HG02970 (cell line): ENCODE measurements around the gene NUDT4.
"Not testable (repeated sequence)": the region's sequence is repeated elsewhere in the genome, so short reads cannot be mapped to it uniquely, and the experiment has no call there.

Source experiments
- ATAC-seq: cut with Tn5 transposase; IDR thresholded peaks from one replicate; pipeline ENCODE4 v1.9.1; 2021; ENCODE audit warnings: mild to moderate bottlenecking, moderate library complexity, moderate number of reproducible peaks; ENCODE audit not compliant: unreplicated experiment, low FRiP score

Gene NUDT4

GRCh38 chr12:93365616-93366405 lies 11.9 kb upstream of the NUDT4 start:
- no peak for ATAC-seq

GRCh38 chr12:93366422-93366821 lies 11.3 kb upstream of the NUDT4 start:
- no peak for ATAC-seq

- ATAC-seq = no peak
Measured at GRCh38 chr12:93368766-93369165, 9.0 kb upstream of the NUDT4 start.

GRCh38 chr12:93369505-93369904 lies 8.2 kb upstream of the NUDT4 start:
- no peak for ATAC-seq

GRCh38 chr12:93370947-93371346 lies 6.8 kb upstream of the NUDT4 start:
- no peak for ATAC-seq

- ATAC-seq = no peak
Measured at GRCh38 chr12:93373961-93374656, 3.6 kb upstream of the NUDT4 start.

- ATAC-seq = no peak
Measured at GRCh38 chr12:93375906-93376305, 1.8 kb upstream of the NUDT4 start.

GRCh38 chr12:93376436-93377251 lies 1.1 kb upstream of the NUDT4 start:
- no peak for ATAC-seq

GRCh38 chr12:93378196-93378997 lies 672 bp downstream of the NUDT4 start:
- peak; percentile 28 for ATAC-seq

- no peak for ATAC-seq
Measured at GRCh38 chr12:93378998-93379325, 1.2 kb downstream of the NUDT4 start.

- ATAC-seq = no peak
Measured at GRCh38 chr12:93379326-93379980, 1.7 kb downstream of the NUDT4 start.

GRCh38 chr12:93379981-93380361 lies 2.2 kb downstream of the NUDT4 start:
- no peak for ATAC-seq

- no peak for ATAC-seq
Measured at GRCh38 chr12:93380480-93381121, 2.9 kb downstream of the NUDT4 start.

- no peak for ATAC-seq
Measured at GRCh38 chr12:93381161-93381975, 3.6 kb downstream of the NUDT4 start.

- not testable (repeated sequence) for ATAC-seq
Measured at GRCh38 chr12:93381976-93382437, 4.3 kb downstream of the NUDT4 start.

- ATAC-seq = no peak
Measured at GRCh38 chr12:93387780-93388179, 10.1 kb downstream of the NUDT4 start.

GRCh38 chr12:93390031-93390430 lies 12.3 kb downstream of the NUDT4 start:
- no peak for ATAC-seq

- ATAC-seq = no peak
Measured at GRCh38 chr12:93390549-93391297, 13.0 kb downstream of the NUDT4 start.
